ENCODE results near the gene ALDH3B1.
"Not testable (repeated sequence)": the region's sequence is repeated elsewhere in the genome, so short reads cannot be mapped to it uniquely, and the experiment has no call there.

ALDH3B1 gene

GRCh38 chr11:67993821-67994220 lies 16.3 kb upstream of the ALDH3B1 start:
- H3K27ac ChIP-seq, result not testable (repeated sequence)

DNA sequence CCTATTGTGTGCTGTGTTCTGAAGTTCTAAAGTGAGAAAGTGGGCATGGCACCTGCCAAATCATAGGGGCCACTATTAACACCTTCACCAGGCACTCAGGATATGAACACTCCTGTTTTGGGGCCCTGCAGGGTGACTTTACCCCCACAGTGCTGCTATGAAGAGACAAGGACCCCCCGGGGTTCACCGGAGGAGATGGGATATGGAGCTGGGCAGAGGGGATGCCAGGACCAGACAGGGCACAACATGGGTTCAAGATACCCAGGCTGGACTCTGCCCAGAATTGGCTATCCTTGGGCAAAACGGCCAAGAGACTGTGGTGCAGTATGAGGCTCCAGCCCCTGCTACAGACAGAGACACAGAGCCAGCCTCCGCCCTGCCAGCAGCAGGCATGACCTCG lies 15.7 kb upstream of the ALDH3B1 start:
- not testable (repeated sequence) for H3K27ac ChIP-seq

More at GRCh38 chr11:67993821-67994220, 16.3 kb upstream of the ALDH3B1 start:
- TF ChIP-seq, protein P1, sequence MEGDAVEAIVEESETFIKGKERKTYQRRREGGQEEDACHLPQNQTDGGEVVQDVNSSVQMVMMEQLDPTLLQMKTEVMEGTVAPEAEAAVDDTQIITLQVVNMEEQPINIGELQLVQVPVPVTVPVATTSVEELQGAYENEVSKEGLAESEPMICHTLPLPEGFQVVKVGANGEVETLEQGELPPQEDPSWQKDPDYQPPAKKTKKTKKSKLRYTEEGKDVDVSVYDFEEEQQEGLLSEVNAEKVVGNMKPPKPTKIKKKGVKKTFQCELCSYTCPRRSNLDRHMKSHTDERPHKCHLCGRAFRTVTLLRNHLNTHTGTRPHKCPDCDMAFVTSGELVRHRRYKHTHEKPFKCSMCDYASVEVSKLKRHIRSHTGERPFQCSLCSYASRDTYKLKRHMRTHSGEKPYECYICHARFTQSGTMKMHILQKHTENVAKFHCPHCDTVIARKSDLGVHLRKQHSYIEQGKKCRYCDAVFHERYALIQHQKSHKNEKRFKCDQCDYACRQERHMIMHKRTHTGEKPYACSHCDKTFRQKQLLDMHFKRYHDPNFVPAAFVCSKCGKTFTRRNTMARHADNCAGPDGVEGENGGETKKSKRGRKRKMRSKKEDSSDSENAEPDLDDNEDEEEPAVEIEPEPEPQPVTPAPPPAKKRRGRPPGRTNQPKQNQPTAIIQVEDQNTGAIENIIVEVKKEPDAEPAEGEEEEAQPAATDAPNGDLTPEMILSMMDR (conservative IDR thresholded peaks at IDR 0.05), result peak; percentile 95

- H3K27ac ChIP-seq, result not testable (repeated sequence)
Observed at GRCh38 chr11:67995129-67995528, 15.0 kb upstream of the ALDH3B1 start.

DNA sequence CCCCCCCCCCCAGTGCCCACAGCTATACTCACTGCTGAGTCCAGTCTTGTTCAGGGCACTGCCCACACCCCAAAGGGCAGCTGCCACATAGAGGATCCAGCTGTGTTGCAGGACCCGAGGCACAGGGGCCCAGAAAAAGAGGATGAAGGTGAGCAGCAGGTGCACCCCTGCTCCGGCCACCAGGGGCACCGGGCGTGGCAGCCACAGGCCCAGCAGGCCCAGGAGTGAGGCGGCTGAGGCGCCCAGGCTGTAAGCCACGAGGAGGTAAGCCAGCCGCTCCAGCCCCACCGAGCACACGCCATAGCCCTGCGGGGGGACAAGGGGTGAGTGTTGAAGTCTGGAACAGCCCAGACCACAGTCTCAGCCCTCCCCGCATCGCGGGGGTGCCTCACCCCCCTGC lies 14.5 kb upstream of the ALDH3B1 start:
- H3K27ac ChIP-seq, result not testable (repeated sequence)

- TF ChIP-seq, protein P1 (conservative IDR thresholded peaks at IDR 0.05), result no peak
Observed at GRCh38 chr11:67996051-67996450, 14.1 kb upstream of the ALDH3B1 start.

GRCh38 chr11:67996622-67997474 lies 13.3 kb upstream of the ALDH3B1 start:
- TF ChIP-seq, protein P1 (conservative IDR thresholded peaks at IDR 0.05), result no peak
- 0 out of 2 replicates have a peak overlapping the region, but pooled peaks have one; percentile 2 for H3K27ac ChIP-seq

More at GRCh38 chr11:67996051-67996450, 14.1 kb upstream of the ALDH3B1 start:
- H3K27ac ChIP-seq, result 0 out of 2 replicates have a peak overlapping the region, but pooled peaks have one; percentile 2

- TF ChIP-seq, protein P1 (conservative IDR thresholded peaks at IDR 0.05), result no peak
- 0 out of 2 replicates have a peak overlapping the region, but pooled peaks have one; percentile 2 for H3K27ac ChIP-seq
Observed at GRCh38 chr11:67997475-67997921, 12.6 kb upstream of the ALDH3B1 start.

DNA sequence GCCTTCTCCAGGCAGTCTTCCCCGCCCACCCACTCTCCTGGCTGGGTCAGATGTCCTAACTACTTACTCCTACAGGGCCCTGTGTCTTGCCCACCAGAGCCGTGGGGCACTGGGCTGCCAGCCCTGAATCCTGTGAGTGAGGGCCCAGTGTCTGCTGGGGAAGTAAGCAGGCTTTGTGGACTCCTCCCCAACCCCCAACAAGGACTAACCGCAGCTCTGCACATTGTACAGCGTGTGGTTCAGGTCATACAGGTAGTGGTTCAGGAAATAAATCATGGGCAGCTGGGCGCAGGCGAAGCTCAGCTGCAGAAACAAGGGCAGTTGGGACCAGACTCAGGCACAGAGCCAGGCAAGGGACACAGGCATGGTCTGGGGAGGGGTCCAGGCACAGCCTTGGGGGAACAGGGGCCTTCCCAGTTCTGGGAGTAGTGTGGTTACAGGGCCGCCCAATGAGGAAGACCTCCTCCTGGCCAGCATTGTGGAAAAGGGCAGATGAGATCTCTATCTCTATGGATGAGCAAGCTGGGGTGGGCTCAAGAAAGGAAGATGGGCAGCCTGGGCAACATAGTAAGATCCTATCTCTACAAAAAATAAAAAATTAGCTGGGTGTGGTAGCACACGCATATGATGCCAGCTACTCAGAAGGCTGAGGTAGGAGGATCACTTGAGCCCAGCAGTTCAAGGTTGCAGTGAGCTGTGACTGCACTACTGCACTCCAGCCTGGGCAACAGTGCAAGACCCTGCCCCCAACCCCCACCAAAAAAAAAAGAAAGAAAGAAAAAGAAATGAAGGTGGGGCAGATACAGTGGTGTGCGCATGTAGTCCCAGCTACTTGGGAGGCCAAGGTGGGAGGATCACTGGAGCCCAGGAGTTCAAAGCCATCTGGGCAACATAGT lies 11.7 kb upstream of the ALDH3B1 start:
- TF ChIP-seq, protein P1 (conservative IDR thresholded peaks at IDR 0.05), result no peak

More for the DNA sequence above, 11.7 kb upstream of the ALDH3B1 start:
- H3K27ac ChIP-seq, result no peak overlapping the region
